DMS79 (cell line): ENCODE data around the gene C1orf167.

Experiments
- DNase-seq: peaks from one replicate; lab custom pipeline; 2025; lab: John Stamatoyannopoulos, UW

C1orf167 gene, protein sequence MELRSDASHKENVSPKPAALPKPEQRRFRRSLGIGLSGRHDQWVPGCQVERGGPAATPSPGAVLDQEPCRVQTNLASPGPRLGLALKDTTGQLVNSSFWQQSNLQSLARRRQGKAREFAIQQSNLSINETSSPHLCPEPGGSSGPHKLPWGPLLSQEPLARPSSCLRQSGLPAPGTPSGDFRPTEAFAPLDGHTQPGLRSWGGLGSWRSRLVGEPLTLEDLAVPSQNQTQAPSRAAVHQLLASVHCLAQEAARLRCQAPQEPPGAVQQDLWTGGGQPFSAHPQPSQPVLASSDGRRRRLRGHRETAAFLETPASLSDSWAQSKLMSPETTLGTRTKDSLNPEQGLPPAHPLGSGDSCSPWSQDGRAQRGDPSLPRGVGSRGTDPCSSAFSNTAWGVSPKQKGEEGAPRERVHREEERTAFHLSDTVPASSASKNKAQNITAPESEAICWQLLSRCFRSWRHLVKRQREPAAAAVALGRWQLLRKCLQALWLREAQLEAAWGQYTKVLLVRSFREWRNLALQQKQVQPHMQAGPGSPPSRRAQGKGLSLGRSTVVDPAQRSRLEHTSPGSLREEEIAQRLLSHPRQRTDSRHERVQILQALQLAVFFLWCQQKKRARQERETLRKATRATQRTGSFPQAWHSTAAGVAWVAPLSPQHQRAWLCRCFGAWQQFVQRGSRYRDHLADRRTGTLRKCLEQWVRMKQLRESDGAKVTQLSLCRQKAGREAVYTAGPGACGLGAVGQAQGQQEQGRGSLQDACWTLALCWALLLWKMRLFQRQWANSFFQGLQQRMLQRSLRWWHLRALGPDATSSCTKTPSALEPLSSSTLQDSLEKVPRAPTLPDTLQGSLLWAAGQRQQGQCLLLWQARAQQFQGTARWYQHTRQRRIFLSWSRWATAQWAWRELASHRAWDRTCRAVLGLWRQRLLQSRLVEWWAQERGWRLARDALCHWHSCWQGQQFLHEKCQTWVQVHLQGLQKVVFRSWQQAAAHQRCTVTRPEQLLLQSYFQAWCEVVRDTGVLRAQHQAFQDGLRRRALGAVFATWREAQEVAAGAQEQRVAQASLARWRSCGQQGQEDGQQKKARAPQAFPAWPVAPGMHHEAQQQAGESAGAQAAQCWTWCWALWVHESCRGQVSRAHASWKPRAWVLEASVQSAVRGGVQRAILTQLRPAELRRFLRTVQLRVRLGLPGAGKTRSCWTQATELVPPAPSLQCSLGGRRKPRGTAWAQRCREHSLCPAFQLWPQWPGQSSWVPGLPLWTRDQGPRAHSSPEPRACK (N-terminal part only)

DNA sequence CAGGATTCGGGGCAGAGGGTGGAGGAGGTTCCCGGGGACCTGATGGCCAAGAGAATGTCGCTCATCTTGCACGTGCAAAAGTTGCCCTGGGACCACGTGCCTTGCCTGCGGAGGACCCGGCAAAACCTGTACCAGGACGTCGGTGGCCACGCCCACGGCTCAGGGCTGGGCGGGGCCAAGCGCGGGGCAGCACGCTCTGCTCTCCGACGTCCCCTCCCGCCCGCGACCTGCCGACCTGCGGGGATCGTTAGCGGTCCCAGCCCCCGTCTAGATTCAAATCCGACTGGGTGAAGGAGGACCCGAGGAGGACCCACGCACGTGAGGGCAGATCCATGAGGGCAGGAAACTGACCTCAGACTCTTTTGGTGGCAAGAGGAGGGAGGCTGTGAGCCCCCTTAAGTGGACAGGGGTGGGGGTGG lies at the start of gene C1orf167:
TSS of gene C1orf167 (plus strand) at position 206 of the 419 bp plus-strand sequence. CDS start 2,208 bp downstream, outside the sequence.
- no peak for DNase-seq

DNA sequence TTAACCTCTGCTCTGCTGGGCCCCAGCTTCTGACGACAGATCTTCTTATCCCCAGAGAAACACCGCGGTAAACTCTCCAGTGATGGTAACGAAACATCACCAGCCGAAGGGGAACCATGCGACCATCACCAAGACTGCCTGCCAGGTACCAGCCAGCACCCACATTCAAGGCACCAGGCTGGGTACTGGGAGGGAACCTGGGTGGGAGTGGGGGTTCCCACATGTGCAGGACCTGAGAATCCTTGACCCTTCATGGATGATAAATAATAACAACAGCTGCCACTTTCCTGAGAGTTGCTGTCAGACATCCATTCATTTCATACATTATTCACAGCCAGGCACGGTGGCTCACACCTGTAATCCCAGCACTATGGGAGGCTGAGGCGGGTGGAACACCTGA lies 49.7 kb upstream of the C1orf167 start:
- DNase-seq: no peak

DNA sequence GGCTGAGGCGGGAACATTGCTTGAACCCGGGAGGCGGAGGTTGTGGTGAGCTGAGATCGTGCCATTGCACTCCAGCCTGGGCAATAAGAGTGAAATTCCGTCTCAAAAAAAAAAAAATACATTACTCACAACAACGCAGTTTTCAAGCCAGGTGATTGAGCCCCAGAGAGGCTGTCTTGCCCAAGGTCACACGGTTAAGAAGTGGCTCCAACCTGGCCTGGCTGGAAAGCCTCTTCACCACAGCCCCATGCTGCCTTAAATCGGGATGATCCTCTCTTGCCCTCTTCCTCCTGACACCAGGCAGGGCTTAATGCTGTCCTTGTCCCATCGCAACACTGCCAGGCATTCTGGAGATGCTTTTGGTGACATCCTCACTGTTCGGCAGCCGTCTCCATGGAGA lies 48.9 kb upstream of the C1orf167 start:
- DNase-seq: no peak

DNA sequence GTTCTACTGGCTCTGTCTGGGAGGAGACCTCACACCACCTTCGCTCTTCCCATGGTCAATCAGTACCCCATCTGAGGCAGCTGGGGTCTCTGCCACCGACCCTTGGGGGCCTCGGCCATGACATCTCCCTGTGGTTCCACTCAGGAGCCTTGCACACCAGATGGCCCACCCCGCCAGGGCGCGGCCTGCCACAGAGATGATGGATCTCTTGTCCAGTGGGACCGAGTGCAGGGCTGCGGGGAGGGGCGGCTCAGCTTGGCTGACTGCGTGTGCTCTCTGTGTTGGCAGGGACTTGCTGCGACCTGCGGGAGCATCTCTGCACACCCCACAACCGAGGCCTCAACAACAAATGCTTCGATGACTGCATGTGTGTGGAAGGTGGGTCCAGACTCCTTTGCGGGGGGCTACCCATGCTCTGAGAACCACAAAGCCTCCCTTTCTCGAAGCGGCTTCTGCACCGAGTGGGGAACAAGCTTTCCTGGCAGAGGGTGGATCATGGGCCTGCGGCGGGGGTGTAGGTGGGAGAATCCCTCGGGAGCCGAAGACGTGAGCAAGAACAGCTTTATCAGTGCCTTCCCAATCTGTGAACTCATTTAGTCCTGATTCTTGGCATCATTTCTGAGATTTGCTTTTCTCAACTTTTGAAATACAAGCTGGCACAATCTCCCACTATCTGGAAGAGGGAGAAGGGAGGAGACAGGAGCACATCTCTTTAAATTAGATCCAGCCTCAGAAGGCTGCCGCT lies 47.0 kb upstream of the C1orf167 start:
- no peak for DNase-seq

DNA sequence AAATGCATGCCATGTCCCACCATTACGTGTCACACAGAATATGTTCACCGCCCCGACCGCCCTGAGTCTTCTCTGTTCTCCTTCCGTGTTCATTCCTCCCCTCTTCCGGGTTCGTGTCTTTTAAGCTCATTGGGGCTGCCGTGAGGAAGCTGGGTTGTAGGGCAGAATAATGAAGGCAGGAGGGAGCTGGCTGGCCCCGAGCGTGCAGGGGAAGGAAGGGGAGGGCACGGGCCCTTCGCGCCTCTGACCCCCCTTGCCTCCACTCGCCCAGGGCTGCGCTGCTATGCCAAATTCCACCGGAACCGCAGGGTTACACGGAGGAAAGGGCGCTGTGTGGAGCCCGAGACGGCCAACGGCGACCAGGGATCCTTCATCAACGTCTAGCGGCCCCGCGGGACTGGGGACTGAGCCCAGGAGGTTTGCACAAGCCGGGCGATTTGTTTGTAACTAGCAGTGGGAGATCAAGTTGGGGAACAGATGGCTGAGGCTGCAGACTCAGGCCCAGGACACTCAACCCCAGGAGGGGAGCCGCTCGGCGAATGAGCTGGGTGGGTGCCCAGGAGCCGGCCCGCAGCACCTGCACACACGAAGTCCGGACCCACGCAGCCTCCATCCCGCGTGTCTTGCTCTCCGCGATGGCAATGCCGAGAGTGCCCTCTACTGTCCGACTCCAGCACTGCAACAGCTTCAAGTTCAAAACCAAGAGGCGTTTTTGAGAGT lies 42.5 kb upstream of the C1orf167 start:
- DNase-seq: peak; percentile 17

DNA sequence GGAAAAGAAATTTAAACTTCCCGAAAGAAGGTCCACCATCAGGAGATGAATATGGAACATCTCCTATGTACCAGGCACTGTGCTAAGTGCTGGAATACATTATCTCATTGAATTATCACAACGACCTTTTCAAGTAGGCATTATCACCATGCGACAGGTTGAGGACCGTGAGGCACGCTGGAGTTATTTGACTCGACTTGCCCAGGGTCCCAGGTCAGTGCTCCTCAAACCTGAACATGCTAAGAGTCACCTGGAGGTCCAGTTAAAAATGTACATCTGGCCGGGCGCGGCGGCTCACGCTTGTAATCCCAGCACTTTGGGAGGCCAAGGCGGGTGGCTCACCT lies 42.0 kb upstream of the C1orf167 start:
- DNase-seq: no peak

DNA sequence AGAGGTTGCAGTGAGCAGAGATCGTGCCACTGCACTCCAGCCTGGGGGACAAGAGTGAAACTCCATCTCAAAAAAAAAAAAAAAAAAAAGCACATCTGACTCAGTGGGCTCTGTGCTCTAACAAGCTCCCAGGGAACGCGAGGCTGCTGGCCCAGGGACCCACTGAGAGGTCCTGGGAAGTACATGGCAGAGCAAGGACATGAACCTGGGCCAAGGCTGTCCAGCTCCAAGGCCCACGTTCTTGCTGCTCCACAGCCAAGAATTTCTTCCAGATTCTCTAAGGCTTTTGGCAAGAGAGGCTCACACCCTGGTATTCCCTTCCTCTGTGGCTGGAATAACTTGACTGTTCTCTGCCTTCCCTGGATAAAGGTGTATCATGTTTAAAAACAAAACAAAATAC lies 41.5 kb upstream of the C1orf167 start:
- DNase-seq: no peak

DNA sequence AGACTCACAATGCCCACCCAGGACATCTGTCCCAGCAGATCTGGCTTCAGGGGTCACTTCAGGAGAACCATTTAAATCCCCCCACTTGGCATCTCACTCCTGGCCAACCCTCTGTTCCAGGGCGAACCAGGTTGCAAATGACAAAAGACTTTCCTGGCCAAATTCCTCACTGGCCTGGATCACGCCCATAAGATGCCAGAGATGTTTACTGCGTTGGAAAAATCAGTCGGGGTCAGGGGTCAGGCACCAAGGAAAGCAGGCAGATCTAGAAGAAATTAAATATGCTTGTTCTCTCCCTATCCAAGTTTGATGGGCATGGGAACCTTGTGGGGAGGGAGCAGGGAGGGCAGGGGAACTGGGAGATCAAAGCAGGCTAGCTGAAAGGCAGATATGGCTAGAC lies 40.7 kb upstream of the C1orf167 start:
- DNase-seq: no peak

DNA sequence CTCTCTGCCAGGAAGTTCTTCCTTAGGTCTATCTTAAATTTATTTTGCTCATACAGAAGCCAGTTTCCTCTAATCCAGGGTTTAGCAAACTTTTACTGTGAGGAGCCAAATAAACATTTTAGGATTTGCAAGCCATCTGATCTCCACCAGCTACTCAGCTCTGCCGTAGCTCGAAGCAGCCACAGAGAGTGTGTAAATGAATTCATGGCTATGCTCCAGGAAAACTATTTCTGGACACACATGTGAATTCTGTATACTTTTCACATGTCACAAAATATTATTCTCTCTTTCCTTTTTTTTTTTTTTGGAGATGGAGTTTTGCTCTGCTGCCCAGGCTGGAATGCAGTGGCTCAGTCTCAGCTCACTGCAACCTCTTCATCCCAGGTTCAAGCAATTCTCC lies 39.5 kb upstream of the C1orf167 start:
- DNase-seq: no peak

DNA sequence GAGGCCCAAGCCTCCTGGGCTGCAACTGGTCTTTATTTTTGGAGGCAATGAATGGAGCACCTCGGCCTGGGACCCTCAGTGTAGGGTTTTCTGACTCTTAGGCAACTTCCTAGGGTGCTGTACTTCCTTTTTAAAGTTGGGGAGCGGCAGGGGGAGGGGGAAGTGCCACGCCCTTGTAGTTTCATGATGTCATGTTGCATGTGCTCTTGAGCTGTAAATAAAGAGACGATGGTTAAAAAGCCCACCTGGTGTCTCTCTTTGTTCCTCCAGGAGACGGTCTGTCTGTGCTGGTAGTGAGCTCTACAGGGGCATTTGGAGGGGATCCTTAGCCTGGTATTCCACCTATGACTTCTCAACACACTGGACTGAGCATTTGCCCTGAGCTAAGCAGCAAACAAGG lies 36.4 kb upstream of the C1orf167 start:
- DNase-seq: no peak

DNA sequence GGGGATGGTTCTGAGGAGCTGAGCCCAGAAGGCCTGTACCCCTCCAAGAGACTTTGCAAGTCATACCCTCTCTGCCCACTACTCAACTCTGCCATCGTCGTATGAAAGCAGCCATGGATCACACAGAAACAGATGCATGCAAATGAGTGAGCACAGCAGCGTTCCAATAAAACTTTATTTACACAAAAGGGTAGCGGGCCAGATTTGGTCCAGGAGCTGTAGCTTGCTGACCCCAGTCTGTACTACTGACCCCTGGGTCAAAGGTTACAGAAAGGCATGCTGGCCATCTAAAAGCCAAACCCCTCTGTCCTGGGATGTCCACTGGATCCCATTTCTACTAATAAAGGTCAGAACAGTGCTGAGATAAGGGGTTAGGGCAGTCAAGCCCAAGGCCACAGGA lies 34.9 kb upstream of the C1orf167 start:
- DNase-seq: no peak

DNA sequence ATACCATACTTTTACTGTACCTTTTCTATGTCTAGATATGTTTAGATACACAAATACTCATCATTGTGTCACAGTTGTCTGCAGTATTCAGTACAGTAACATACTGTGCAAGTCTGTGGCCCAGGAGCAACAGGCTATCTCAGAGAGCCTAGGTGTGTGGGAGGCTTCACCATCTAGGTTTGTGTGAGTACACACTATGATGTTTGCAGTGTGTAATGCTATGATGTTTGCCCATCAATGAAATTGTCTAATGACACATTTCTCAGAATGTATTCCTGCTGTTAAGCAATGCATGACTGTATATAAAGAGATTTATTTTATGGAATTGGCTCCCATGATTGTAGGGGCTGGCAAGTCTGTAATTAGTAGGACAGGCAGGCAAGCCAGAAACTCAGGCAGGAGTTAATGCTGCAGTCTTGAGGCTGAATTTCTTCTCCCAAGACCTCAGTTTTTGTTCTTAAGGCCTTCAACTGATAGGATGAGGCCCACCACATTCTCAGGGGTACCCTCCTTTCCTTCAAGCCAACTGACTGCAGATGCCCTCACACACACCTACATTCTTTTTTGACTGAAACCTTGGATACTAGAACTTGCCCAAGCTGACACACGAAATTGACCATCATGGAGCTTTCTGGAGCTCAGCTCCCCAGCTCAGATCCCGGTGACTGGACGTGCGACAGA lies 33.7 kb upstream of the C1orf167 start:
- DNase-seq: no peak

DNA sequence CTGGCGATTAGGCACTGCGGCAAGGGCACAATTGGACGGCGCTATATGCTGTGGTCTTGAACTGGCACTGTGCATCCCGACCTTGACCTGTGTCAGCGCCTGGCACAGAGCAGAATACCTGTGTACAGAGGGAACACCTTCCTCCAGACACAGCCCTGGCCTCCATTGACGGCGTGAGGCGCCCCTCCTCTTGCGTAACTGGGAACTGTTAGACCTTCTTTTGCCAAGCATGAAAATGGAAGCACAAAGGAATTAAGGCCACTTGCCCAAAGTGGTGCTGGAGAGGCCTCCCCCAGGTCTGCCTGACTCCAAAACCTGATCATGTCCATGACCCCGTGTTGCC lies 32.9 kb upstream of the C1orf167 start:
- DNase-seq: no peak

DNA sequence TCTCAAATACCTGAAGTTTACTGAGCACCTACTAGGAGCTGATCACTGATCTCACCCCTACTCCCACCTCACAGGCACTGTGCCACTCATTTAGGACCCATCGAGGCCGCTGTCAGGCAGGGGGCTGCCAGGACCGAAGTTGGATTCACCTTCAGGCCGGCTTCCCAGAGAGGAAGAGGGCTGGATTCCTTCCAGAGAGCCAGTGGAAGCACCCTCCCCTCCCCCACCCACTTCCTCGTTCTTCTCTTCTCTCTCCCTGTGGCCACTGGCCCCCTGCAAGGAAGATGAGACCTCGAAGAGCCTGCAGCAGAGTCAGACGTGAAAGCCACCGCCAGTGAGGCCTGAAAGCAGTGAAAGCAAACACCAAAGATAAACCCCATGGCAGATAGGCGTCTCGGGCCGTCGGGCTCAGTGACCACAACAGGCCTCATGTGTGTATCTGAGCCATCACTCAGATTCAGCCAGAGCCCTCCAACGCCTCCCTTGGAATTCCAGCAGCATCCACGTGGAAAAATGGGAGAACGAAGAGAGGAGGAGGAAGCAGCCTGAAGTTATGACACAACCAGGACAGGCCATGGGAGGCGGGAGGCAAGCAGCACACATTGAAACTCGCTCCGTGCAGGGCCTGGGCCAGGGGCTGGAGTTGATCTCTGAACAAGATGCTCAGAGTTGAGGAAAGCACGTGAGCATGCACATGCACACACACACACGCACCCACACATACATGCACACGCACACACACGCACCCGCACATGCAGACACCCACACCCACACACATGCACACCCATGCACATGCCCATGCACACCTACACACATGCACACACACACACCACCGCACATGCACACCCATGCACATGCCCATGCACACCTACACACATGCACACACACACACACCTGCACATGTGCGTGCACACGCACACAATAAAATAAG lies 32.2 kb upstream of the C1orf167 start:
- DNase-seq: no peak

DNA sequence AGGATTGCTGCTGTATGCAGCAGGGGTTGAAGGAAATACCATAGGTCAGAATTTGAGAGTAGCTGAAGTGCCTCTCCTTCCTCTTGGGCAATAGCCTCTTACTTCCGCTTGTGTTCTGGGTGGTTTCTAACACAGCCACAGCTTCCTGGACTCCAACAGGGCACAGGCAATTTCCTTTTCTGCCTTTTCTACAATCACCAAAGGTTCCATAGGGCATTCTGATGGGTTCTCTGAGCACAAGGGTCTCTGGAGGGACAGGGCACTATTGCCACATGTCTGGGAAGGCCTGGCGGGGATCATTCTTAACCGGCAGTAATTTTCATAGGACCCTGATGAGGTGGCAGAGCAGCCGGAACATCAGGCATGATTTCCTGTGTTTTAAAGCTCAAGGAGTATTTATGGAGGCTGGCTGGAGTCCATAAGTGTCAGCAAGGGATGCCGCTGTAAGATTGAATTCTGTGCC lies 31.5 kb upstream of the C1orf167 start:
- no peak for DNase-seq

DNA sequence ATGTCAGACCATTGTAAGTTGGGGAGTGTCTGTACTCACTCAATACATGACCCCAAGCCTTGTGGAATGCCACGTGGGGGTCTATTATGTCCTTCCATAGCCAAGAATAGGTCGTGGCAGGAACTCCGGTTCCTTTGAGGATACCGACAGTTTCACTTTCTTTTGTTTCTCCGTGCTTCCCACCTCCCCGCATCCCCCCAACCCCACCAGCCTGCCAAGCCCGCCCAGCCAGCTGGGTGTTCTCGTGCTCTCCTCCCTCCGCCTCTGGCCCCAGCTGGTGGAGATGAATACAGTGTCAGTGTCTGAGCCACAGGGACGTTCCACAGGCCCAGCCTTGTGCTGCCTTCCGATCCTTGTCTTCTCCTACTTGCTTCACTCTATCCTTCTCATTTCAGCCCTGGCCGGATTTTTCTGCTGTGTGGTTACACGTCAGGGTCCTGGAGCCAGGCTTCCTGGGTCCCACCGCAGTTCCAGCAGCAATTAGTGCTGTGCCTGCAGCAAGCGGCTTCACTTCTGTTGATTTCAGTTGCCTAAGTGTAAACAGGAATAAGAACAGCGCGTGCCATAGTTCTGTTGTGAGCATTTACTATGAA lies 30.2 kb upstream of the C1orf167 start:
- peak; percentile 55 for DNase-seq

DNA sequence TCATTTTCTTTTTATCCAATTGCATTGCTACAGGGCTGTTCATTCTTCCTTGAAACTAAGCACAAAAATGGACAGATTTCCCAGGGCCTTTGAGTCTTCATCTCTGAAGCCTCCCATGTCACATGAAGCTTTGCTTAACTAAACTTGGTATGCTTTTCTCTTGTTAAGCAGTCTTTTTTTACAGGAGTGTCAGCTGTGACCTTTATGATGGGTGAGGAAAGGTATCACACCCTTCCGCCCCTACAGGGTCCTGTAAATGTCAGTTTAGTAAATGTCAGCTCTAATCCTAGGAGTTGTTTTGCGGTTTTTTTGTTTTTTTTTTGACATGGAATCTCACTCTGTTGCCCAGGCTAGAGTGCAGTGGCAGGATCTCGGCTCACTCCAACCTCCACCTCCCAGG lies 28.7 kb upstream of the C1orf167 start:
- DNase-seq: no peak

DNA sequence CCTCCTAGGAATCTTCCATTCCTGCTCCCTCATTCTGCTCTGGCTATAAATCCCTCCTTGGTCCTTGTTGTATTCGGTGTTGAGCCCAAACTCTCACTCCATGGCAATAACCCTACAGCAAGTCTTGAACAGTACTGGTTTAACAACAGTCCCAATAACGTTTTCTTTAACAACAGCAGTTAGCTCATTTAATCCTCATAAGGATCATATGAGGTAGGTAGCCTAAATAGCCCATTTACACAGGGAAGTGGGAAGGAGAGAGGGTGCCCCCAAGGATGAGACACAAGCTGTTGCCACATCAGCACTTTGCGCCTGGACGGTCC lies 26.5 kb upstream of the C1orf167 start:
- no peak for DNase-seq
